HG02798 (cell line): ENCODE results near the gene C18orf32.
"Not testable (repeated sequence)": the region's sequence is repeated elsewhere in the genome, so short reads cannot be mapped to it uniquely, and the experiment has no call there.

Source experiments
- ATAC-seq: cut with Tn5 transposase; IDR thresholded peaks from one replicate; pipeline ENCODE4 v1.9.1; 2021; ENCODE audit warnings: mild to moderate bottlenecking; ENCODE audit not compliant: unreplicated experiment, poor library complexity

Gene C18orf32

GRCh38 chr18:49472459-49472858 lies 14.6 kb downstream of the C18orf32 start:
- no peak for ATAC-seq

GRCh38 chr18:49471532-49471931 lies 15.5 kb downstream of the C18orf32 start:
- no peak for ATAC-seq

- no peak for ATAC-seq
These were observed 19.4 kb downstream of the C18orf32 start for GRCh38 chr18:49467599-49467998.

- no peak for ATAC-seq
These were observed 19.9 kb downstream of the C18orf32 start for GRCh38 chr18:49467019-49467563.

- no peak for ATAC-seq
These were observed 22.1 kb downstream of the C18orf32 start for GRCh38 chr18:49464718-49465598.

- no peak for ATAC-seq
These were observed 25.4 kb downstream of the C18orf32 start for GRCh38 chr18:49461602-49461977.

GRCh38 chr18:49460976-49461601 lies 25.9 kb downstream of the C18orf32 start:
- ATAC-seq, result no peak

- ATAC-seq, result peak; percentile 34
These were observed 27.4 kb downstream of the C18orf32 start for GRCh38 chr18:49459404-49460171.

- ATAC-seq, result no peak
These were observed 29.4 kb downstream of the C18orf32 start for GRCh38 chr18:49457616-49458015.

- no peak for ATAC-seq
These were observed 30.2 kb downstream of the C18orf32 start for GRCh38 chr18:49456794-49457193.

GRCh38 chr18:49452534-49452933 lies 34.5 kb downstream of the C18orf32 start:
- not testable (repeated sequence) for ATAC-seq

- ATAC-seq, result no peak
These were observed 39.0 kb downstream of the C18orf32 start for GRCh38 chr18:49447810-49448745.

- no peak for ATAC-seq
These were observed 40.6 kb downstream of the C18orf32 start for GRCh38 chr18:49446481-49446880.

- ATAC-seq, result no peak
These were observed 42.5 kb downstream of the C18orf32 start for GRCh38 chr18:49444581-49444980.

GRCh38 chr18:49443837-49444236 lies 43.2 kb downstream of the C18orf32 start:
- no peak for ATAC-seq

- no peak for ATAC-seq
These were observed 45.6 kb downstream of the C18orf32 start for GRCh38 chr18:49441338-49441938.

- ATAC-seq, result no peak
These were observed 51.9 kb downstream of the C18orf32 start for GRCh38 chr18:49435170-49435569.

- ATAC-seq, result no peak
These were observed 54.4 kb downstream of the C18orf32 start for GRCh38 chr18:49432602-49433001.
